Measurements from ENCODE around the gene STX5. TPM values are rescaled to one million over a fixed set of nuclear protein-coding genes. Genes with fewer than 3 reads are reported as not detected.
A peak's percentile ranks its signal among the peaks of the same experiment; 100 is the strongest.

The STX5 gene
- total and polyA plus RNA-seq, 10 of the 15 experiments (the other 5 are each of a cell fraction or from before 2014, with no cell fraction given): 3.8 to 35.4 (median 27.4) TPM

- TF ChIP-seq YY1 (IDR thresholded peaks at IDR 0.05; ENCODE audit: low read depth, low read length): no peak; the same call in 1 of the 2 replicates
- TF ChIP-seq GATAD2B (conservative IDR thresholded peaks at IDR 0.05; ENCODE audit: low read depth): peak; percentile 62; the same call in 1 of the 2 replicates
- no peak for TF ChIP-seq MTA2 (IDR thresholded peaks at IDR 0.05; ENCODE audit: low read depth)
- no peak for TF ChIP-seq EZH2 (IDR thresholded peaks at IDR 0.05; ENCODE audit: borderline replicate concordance, control insufficient read depth, low read depth, low read length)
- peak; percentile 61 for TF ChIP-seq IKZF1 (conservative IDR thresholded peaks at IDR 0.05)
- TF ChIP-seq SREBF2 (IDR thresholded peaks at IDR 0.05; ENCODE audit: low read length): no peak
- TF ChIP-seq MEF2A (IDR thresholded peaks at IDR 0.05; ENCODE audit: insufficient read depth, low read depth, low read length): no peak
- peak; percentile 52; the same call in 1 of the 2 replicates for TF ChIP-seq JUND (IDR thresholded peaks at IDR 0.05; ENCODE audit: low read depth, low read length)
- TF ChIP-seq SKIL (IDR thresholded peaks at IDR 0.05; ENCODE audit: low read depth, poor library complexity, severe bottlenecking): peak; percentile 85
- peak; percentile 43; the same call in 1 of the 3 replicates for TF ChIP-seq POU2F2 (IDR thresholded peaks at IDR 0.05; ENCODE audit: borderline replicate concordance, low read depth, low read length)
- 0 out of 2 replicates have a peak, but pooled peaks have one; percentile 24 for TF ChIP-seq TCF3 (IDR thresholded peaks at IDR 0.05; ENCODE audit: borderline replicate concordance, insufficient read depth, low read depth, low read length)
- peak; percentile 82 for TF ChIP-seq MLLT1 (IDR thresholded peaks at IDR 0.05)
- peak; percentile 33 for TF ChIP-seq MYC (IDR thresholded peaks at IDR 0.05; ENCODE audit: insufficient read depth, insufficient read length, insufficient replicate concordance, low read length, severe bottlenecking)
- no peak for TF ChIP-seq ZNF622 (IDR thresholded peaks at IDR 0.05)
- no peak for TF ChIP-seq ZNF274 (IDR thresholded peaks at IDR 0.05; ENCODE audit: insufficient read depth, insufficient read length)
- TF ChIP-seq CEBPZ (IDR thresholded peaks at IDR 0.05; ENCODE audit: low read depth, low read length): peak; percentile 94
- TF ChIP-seq EP300 (IDR thresholded peaks at IDR 0.05; ENCODE audit: borderline replicate concordance in 1 of 2, control insufficient read depth in 1 of 2, low read depth in 2 of 2, low read length in 2 of 2): 0 out of 4 replicates have a peak, but pooled peaks of 1 of the 2 experiments have one; percentile 16
- no peak for TF ChIP-seq SUZ12 (IDR thresholded peaks at IDR 0.05; ENCODE audit: unreplicated experiment)
- peak; percentile 94 for TF ChIP-seq CHD2 (IDR thresholded peaks at IDR 0.05; ENCODE audit: borderline replicate concordance, low read depth, low read length)
- peak; percentile 67; the same call in 1 of the 2 replicates for TF ChIP-seq SIN3A (IDR thresholded peaks at IDR 0.05; ENCODE audit: low read depth, low read length)
- TF ChIP-seq ESRRA (IDR thresholded peaks at IDR 0.05; ENCODE audit: low read length): 0 out of 2 replicates have a peak, but pooled peaks have one; percentile 41
- TF ChIP-seq SREBF1 (IDR thresholded peaks at IDR 0.05; ENCODE audit: low read length): 0 out of 2 replicates have a peak, but pooled peaks have one; percentile 16
Measured at GRCh38 chr11:62831520-62832335, at the start of gene STX5 (continued).
